CD14-positive monocyte (primary cell): ENCODE measurements around the gene CDHR2. TPM values are rescaled to one million over a fixed set of nuclear protein-coding genes. Genes with fewer than 3 reads are reported as not detected.
A peak's percentile ranks its signal among the peaks of the same experiment; 100 is the strongest.

Experiments used
- DNase-seq, 3 donors: peaks; one replicate each; pipeline ENCODE4 v3.0.0-alpha.2; 2011 to 2022
- H2AFZ ChIP-seq: 2 replicates; pipeline ENCODE4 v1.6.0; 2012; ENCODE audit warnings: mild to moderate bottlenecking, low read depth, low read length, inconsistent platforms; ENCODE audit not compliant: insufficient read depth, poor library complexity, severe bottlenecking
- H3K27ac ChIP-seq, 2 donors: 1 replicate in 1 of 2; 2 replicates in 1 of 2; pipeline ENCODE4 v1.5.1; 2012 to 2013; ENCODE audit warnings: low read length in 2 of 2, control low read depth in 1 of 2, inconsistent platforms in 1 of 2, low read depth in 1 of 2, mild to moderate bottlenecking in 1 of 2
- H3K27me3 ChIP-seq, 2 donors: one replicate each; pipeline versions ENCODE4 v1.6.0 to v1.6.1; 2011 to 2013; ENCODE audit warnings: low read length in 2 of 2; ENCODE audit not compliant: control insufficient read depth in 2 of 2, insufficient read depth in 2 of 2
- H3K36me3 ChIP-seq, 2 donors: replicated peaks in 1 of 2; 1 replicate in 1 of 2; 2 replicates in 1 of 2; pipeline versions ENCODE4 v1.5.1 to v1.6.1; 2012 to 2013; ENCODE audit warnings: low read length in 2 of 2, control low read depth in 1 of 2, inconsistent platforms in 1 of 2, mild to moderate bottlenecking in 1 of 2; ENCODE audit not compliant: insufficient read depth in 2 of 2, control insufficient read depth in 1 of 2
- H3K4me1 ChIP-seq, 2 donors: 1 replicate in 1 of 2; 2 replicates in 1 of 2; pipeline versions ENCODE4 v1.5.1 to v1.6.1; 2012 to 2013; ENCODE audit warnings: low read length in 2 of 2, control low read depth in 1 of 2, inconsistent platforms in 1 of 2, mild to moderate bottlenecking in 1 of 2, moderate library complexity in 1 of 2; ENCODE audit not compliant: insufficient read depth in 2 of 2, control insufficient read depth in 1 of 2
- H3K4me2 ChIP-seq: replicated peaks from 2 replicates; pipeline ENCODE3; 2012; ENCODE audit warnings: low read length, moderate library complexity, mild to moderate bottlenecking; ENCODE audit not compliant: poor library complexity, severe bottlenecking; ENCODE audit errors: extremely low read depth
- H3K4me3 ChIP-seq, 3 experiments: fragments of 200-600 bp in 1 of 3; sonication (generic) in 1 of 3; replicated peaks in 1 of 3; 1 replicate in 2 of 3; 2 replicates in 1 of 3; pipeline ENCODE4 v1.5.1; 2011 to 2013; ENCODE audit warnings: low read length in 3 of 3, mild to moderate bottlenecking in 3 of 3, control low read depth in 2 of 3, low read depth in 2 of 3, inconsistent platforms in 1 of 3, moderate library complexity in 1 of 3
- H3K79me2 ChIP-seq: 2 replicates; pipeline ENCODE4 v1.6.0; 2012; ENCODE audit warnings: mild to moderate bottlenecking, control low read depth, inconsistent platforms, low read length, moderate library complexity; ENCODE audit not compliant: insufficient read depth
- H3K9ac ChIP-seq: 2 replicates; pipeline ENCODE4 v1.6.0; 2017; ENCODE audit warnings: low read length, mild to moderate bottlenecking; ENCODE audit not compliant: insufficient read depth, poor library complexity, severe bottlenecking
- H3K9me3 ChIP-seq, 2 donors: replicated peaks in 1 of 2; 1 replicate in 1 of 2; 2 replicates in 1 of 2; pipeline versions ENCODE4 v1.5.1 to v1.6.1; 2012 to 2013; ENCODE audit warnings: low read length in 2 of 2, control low read depth in 1 of 2; ENCODE audit not compliant: control insufficient read depth in 1 of 2, insufficient read depth in 1 of 2
- H4K20me1 ChIP-seq: 2 replicates; pipeline ENCODE4 v1.6.0; 2012; ENCODE audit warnings: mild to moderate bottlenecking, low read length, control low read depth, moderate library complexity; ENCODE audit not compliant: insufficient read depth
- H3K27ac Mint-ChIP-seq, 7 donors: one replicate each; pipeline ENCODE4 v1.8.0; 2020; ENCODE audit warnings: mild to moderate bottlenecking in 7 of 7, mixed read lengths in 7 of 7, moderate library complexity in 6 of 7, inconsistent platforms in 2 of 7
- H3K27me3 Mint-ChIP-seq, 3 donors: one replicate each; pipeline ENCODE4 v1.8.0; 2021 to 2022; ENCODE audit warnings: low read depth in 3 of 3, mild to moderate bottlenecking in 3 of 3, mixed read lengths in 3 of 3, moderate library complexity in 3 of 3, inconsistent platforms in 1 of 3
- H3K36me3 Mint-ChIP-seq, 2 donors: one replicate each; pipeline ENCODE4 v1.8.0; 2020; ENCODE audit warnings: mixed read lengths in 2 of 2, inconsistent platforms in 1 of 2, mild to moderate bottlenecking in 1 of 2
- H3K4me1 Mint-ChIP-seq: one replicate; pipeline ENCODE4 v1.8.0; 2020; ENCODE audit warnings: mild to moderate bottlenecking, mixed read lengths
- H3K4me3 Mint-ChIP-seq, 2 donors: one replicate each; pipeline ENCODE4 v1.8.0; 2020; ENCODE audit warnings: mild to moderate bottlenecking in 2 of 2, mixed read lengths in 2 of 2, moderate library complexity in 1 of 2
- H3K9me3 Mint-ChIP-seq, 7 donors: one replicate each; pipeline ENCODE4 v1.8.0; 2020 to 2022; ENCODE audit warnings: mixed read lengths in 7 of 7, mild to moderate bottlenecking in 6 of 7, moderate library complexity in 6 of 7, inconsistent platforms in 2 of 7
- WGBS: methylation state at CpG from one replicate; pipeline ENCODE4 v1.1.5; 2013; ENCODE audit warnings: missing lambda C conversion rate; ENCODE audit not compliant: insufficient coverage; 5-methylcytosine and 5-hydroxymethylcytosine counted together
- intact Hi-C, 2 donors: fragments of 100-400 bp; cut with micrococcal nuclease; formaldehyde crosslinking; loops; one replicate each; pipeline versions ENCODE4 v1.15.0 to v1.15.1; 2023
- polyA plus RNA-seq, 3 donors: library from polyadenylated mRNA; depleted of rRNA in 1 of 3; unstranded in 2 of 3; stranded (reverse) in 1 of 3; fragments of 300-500 nt in 2 of 3; fragments of >200 nt in 1 of 3; fragmentation: Illumina TruSeq in 2 of 3; gene quantifications; 1 replicate in 2 of 3; 2 replicates in 1 of 3; pipeline ENCODE4 v1.2.3, GENCODE V29; 2012 to 2021
- TF ChIP-seq, protein P1 (sequence below): fragments of 200-600 bp; IDR thresholded peaks from one replicate; pipeline ENCODE4 v1.8.0; 2022; ENCODE audit warnings: antibody characterized with exemption, mild to moderate bottlenecking

The CDHR2 gene
- polyA plus RNA-seq, 3 donors: 0.12 TPM; not detected in 2

GRCh38 chr5:176521286-176521685, 27.9 kb upstream of the CDHR2 start:
- H3K4me1 Mint-ChIP-seq: peaks cover 23% of the 10 kb centered on the region
- H3K79me2 ChIP-seq: no peaks in the 10 kb centered on the region
- H2AFZ ChIP-seq: no peak overlapping the region
- H3K4me3 Mint-ChIP-seq: no peak overlapping the region
- H3K9me3 ChIP-seq: no peaks in the 10 kb centered on the region
- no peak overlapping the region for H3K4me3 ChIP-seq
- no peak overlapping the region for H3K27ac ChIP-seq
- no peak for DNase-seq
- H3K4me2 ChIP-seq: no peak overlapping the region
- TF ChIP-seq, protein P1, sequence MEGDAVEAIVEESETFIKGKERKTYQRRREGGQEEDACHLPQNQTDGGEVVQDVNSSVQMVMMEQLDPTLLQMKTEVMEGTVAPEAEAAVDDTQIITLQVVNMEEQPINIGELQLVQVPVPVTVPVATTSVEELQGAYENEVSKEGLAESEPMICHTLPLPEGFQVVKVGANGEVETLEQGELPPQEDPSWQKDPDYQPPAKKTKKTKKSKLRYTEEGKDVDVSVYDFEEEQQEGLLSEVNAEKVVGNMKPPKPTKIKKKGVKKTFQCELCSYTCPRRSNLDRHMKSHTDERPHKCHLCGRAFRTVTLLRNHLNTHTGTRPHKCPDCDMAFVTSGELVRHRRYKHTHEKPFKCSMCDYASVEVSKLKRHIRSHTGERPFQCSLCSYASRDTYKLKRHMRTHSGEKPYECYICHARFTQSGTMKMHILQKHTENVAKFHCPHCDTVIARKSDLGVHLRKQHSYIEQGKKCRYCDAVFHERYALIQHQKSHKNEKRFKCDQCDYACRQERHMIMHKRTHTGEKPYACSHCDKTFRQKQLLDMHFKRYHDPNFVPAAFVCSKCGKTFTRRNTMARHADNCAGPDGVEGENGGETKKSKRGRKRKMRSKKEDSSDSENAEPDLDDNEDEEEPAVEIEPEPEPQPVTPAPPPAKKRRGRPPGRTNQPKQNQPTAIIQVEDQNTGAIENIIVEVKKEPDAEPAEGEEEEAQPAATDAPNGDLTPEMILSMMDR: no peak
- H3K9me3 Mint-ChIP-seq: no peaks in the 10 kb centered on the region
- WGBS: 100% methylated on average over 5 of the region's 7 CpGs
- no peaks in the 10 kb centered on the region for H3K36me3 ChIP-seq
- peaks cover 3% of the 10 kb centered on the region in 2 donors for H3K36me3 Mint-ChIP-seq
- peaks cover 2 to 4% (median 3%) of the 10 kb centered on the region in 3 donors for H3K27me3 Mint-ChIP-seq
- H3K9ac ChIP-seq: no peak overlapping the region
- H3K4me1 ChIP-seq: peaks cover 0 to 5% of the 10 kb centered on the region in 2 donors
- no peak overlapping the region for H3K27ac Mint-ChIP-seq
- no peaks in the 10 kb centered on the region for H4K20me1 ChIP-seq
- no peaks in the 10 kb centered on the region for H3K27me3 ChIP-seq
- intact Hi-C loops: no loop called here

DNA sequence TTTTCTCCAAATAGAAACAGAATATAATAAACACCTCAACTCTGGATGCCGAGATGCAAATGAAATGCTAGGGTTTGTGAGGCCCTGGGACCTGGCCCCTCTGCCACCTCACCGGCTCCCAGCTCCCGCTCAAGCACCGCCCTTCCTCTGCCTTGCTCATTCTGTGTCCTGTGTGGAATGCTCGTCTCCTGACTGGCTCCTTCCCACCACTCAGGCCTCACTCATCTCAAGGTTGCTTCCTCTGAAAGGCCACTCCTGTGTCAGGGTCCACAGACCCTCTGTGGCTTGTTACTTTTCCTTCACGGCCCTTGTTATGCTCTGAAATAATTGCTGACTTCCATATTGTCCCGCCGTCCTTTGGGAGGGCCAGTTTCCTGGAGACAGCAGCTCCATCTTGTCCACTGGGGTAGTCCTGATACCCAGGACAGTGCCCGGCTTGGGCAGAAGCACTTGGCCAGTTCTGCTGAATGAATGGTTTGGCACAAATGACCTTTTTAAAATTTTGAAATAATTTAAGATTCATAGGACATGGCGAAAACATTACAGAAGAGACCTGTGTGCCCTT, 27.4 kb upstream of the CDHR2 start:
- Histone ChIP-seq H3K27ac (no peak overlapping the region), H3K9ac (no peak overlapping the region), H3K4me2 (no peak overlapping the region), H3K27me3 (no peaks in the 10 kb centered on the region), H3K4me1 (peaks cover 0 to 5% of the 10 kb centered on the region in 2 donors), H4K20me1 (no peaks in the 10 kb centered on the region), H2AFZ (no peak overlapping the region), H3K36me3 (no peaks in the 10 kb centered on the region), H3K9me3 (no peaks in the 10 kb centered on the region), H3K79me2 (no peaks in the 10 kb centered on the region), H3K4me3 (no peak overlapping the region)
- Mint-ChIP-seq H3K36me3 (peaks cover 5 to 6% of the 10 kb centered on the region in 2 donors), H3K9me3 (no peaks in the 10 kb centered on the region), H3K4me1 (peaks cover 21% of the 10 kb centered on the region), H3K27ac (peak overlapping the region in 1 of 7 donors; percentile 53), H3K4me3 (no peak overlapping the region), H3K27me3 (peaks cover 2 to 4% (median 3%) of the 10 kb centered on the region in 3 donors)
- 82% methylated on average over 9 of the region's 10 CpGs for WGBS
- DNase-seq: no peak
- intact Hi-C loops: no loop called here
- TF ChIP-seq, protein P1: no peak
